ENCODE results near the gene BORCS5.
"Not testable (repeated sequence)": the region's sequence is repeated elsewhere in the genome, so short reads cannot be mapped to it uniquely, and the experiment has no call there.

Gene BORCS5

DNA sequence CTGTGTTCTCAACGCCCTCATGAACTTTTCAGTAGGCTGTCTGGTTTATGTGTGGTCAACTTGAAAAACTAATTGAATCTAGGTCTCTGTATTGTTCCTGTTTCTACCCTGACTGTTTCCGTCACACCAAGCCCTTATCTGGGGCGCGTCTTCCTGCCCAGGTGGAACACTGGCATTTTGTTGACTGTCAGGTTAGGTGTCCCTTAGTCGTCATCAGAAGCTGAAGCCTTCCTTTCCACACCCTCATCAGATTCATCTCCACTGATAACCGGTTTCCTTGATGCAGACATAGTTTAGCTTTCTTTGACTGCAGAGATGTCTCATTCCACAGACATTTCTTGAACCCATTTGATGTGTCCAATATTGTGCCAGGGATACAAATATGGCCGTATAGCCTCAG is 109.3 kb downstream of the BORCS5 start:
- DNase-seq: no peak

GRCh38 chr12:12467264-12467663 is 110.4 kb downstream of the BORCS5 start:
- DNase-seq: no peak

- DNase-seq: no peak
Observed at GRCh38 chr12:12467688-12468261, 110.9 kb downstream of the BORCS5 start.

DNA sequence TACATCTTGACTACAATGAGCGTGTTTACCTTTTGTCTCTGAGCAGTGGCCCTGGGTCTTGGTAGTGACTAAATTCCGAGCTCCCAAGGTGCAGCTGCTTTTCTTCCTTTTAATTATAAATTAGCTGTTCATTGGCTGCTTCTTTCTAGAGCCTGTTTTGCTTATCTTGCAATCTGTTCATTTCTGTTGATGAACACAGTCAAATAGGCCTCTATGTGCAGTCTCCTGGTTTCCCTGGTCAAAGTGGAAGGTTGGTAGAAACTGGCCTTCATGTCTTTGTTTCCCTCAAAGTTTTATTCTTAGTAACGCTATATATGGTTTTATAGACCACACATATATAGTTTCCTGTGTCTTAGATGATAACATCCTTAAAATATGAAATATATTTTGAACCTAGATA is 111.7 kb downstream of the BORCS5 start:
- no peak for DNase-seq

DNA sequence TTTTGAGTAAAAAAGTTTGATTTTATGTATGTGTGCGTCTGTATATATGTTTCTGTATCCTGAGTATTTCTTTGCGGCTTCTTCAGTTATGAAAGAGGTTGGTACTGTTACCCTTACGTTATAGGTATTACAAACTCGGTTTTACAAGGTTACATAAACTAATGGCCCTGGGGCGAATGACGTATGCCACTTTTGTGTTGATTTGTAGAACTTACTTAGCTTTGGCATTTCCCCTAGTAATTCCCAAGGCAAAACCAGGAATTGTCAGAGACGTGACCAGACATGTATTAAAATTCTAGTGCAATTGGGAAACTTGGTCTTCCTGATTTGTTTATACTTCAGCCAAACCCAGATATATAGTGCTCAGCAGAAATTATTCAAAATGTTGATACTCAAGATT is 112.5 kb downstream of the BORCS5 start:
- no peak for DNase-seq

DNA sequence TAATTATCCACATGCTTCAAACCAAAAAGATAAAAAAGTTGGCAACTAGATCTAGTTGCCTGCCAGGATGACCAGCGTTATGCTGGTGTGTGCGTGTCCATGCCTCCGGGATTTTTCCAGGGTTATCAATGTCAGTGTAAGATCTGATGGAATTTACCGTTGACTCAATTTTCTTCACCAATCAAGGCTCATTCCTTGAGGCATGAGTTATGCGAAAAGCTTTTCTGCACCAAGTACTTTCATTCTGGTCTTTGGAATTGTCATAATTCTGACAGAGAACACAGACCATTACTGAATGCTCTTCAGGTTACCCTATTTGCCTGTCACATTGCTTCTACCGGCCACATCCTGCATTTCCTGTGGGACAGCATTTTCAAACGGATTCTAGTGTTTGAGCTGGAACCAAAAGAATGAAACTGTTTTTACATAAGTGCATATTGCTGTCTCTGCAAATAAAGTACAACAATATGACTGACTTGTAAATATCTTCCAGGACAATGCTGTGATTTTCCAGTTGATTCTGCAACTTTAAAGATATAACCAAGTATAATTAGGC is 114.0 kb downstream of the BORCS5 start:
- no peak for DNase-seq

- DNase-seq: not testable (repeated sequence)
Observed at GRCh38 chr12:12471982-12472961, 115.4 kb downstream of the BORCS5 start.

DNA sequence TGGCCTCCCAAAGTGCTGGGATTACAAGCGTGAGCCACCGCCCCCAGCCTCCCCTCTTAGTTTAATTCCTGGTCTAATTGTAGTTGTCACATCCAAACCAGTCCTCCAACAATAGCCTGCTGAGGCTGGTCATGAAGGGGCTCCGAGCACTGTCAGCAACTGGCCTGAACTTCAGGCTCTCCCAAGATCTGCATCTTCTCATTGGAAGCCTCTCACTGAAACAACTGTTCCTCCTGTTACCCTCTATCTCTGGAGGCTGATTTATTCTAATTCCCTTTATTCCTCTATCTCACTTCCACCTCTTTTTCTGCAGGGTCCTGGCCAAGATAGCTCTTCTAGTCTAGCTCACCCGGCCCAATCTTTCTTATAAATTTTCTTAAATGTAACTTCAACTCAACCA is 116.3 kb downstream of the BORCS5 start:
- DNase-seq: no peak

DNA sequence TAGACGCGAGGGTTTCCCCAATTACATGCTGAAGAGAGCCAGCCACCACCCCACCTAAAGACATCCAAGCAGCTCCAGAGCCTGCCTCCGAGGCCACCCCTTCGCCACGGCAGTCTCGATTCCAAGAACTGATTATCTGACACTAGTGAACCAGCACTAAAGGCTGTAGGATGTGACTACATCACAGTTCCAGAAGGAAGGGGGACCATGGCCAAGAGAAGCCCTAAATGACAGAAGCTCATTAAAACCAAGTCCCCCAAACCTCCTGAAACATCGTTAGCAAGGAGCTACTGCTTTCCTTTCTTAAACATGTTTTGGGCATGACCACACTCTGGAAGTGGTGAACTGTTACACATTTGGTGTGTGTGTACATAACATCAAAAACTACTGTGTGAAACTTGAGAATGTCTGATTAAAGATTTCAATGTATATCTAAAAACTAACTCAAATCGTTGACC is 117.6 kb downstream of the BORCS5 start:
- no peak for DNase-seq

- no peak for DNase-seq
Observed at GRCh38 chr12:12474931-12475795, 118.3 kb downstream of the BORCS5 start.

DNA sequence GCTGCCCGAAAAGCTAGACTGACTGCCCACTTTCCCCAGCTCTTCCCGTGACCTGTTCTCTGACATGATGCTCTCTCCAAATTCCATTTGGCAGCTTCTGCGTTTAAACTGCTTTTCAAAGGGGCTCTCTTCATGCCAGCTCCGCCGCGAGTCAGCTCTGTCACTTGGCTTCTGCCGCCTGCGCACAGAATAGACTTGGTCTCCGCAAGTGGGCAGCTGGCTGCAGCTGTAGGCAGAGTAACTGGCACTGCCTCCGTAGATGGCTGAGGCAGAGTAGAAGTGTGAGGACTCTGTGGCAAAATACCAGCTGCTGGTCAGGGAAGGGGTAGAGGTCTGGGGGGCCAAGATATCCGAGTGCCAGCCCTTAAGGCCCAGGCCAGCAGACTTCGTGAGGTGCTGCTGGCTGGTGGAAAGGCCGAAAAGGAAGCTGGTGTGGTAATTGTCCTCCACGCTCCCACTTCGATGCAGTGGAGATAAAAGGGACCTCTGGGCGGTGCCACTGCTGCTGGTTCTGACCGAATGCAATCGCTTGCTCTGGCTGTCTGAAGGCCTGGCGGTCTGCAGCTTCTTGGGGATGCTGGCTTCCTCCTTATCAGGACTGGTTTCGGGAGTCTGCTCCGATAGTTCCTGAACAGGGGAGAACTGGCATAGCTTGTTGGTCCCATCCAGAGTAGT is 120.1 kb downstream of the BORCS5 start:
- no peak for DNase-seq

DNA sequence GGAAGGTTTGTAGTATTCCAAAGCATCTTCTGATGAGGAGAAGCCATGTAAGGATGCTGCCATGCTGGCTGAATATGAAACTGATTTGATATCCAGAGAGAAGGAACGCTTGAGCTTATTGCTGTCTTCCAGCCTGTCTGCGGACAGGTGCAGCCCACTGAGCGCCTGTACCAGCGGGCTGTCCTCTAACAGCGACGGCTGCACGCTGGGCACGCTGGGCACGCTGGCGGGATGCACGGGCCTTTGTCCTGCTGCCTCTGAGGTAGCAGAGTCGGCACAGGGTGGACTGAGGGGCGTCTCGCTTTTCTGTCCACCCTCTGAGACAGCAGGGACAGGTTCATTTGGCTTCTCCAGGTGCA is 120.6 kb downstream of the BORCS5 start:
- no peak for DNase-seq

DNA sequence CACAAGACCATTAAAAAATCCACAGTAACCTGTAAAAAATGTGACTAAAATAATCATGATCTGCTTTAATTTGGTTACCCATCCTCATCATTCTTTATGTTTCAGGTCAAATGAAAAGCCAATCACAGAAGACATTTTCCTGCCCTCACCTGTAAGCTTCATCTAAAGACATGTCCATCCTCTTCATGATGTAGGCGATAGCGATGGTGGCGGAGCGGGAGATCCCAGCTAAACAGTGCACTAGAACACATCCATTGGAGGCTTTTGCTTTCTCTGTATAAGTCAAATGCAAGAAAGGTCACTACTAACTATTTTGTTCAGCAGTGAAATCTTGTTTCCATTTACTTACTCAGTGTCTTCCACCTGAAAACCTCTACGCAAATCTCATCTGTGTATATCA is 123.2 kb downstream of the BORCS5 start:
- DNase-seq: no peak

- no peak for DNase-seq
Observed at GRCh38 chr12:12481631-12482030, 124.8 kb downstream of the BORCS5 start.

- no peak for DNase-seq
Observed at GRCh38 chr12:12482150-12482761, 125.4 kb downstream of the BORCS5 start.

- no peak for DNase-seq
Observed at GRCh38 chr12:12482959-12483358, 126.1 kb downstream of the BORCS5 start.

GRCh38 chr12:12483438-12483837 is 126.6 kb downstream of the BORCS5 start:
- DNase-seq: no peak

- DNase-seq: no peak
Observed at GRCh38 chr12:12486661-12487240, 129.9 kb downstream of the BORCS5 start.

- no peak for DNase-seq
Observed at GRCh38 chr12:12487490-12487889, 130.6 kb downstream of the BORCS5 start.

- no peak for DNase-seq
Observed at GRCh38 chr12:12488296-12488695, 131.4 kb downstream of the BORCS5 start.

GRCh38 chr12:12488823-12489550 is 132.1 kb downstream of the BORCS5 start:
- no peak for DNase-seq

Measured in SHP77 (cell line).